ENCODE data around the gene PTPRA. TPM values are rescaled to one million over a fixed set of nuclear protein-coding genes. Genes with fewer than 3 reads are reported as not detected.
"Not testable (repeated sequence)": the region's sequence is repeated elsewhere in the genome, so short reads cannot be mapped to it uniquely, and the experiment has no call there.

PTPRA gene
- total and polyA plus RNA-seq, 10 of the 15 experiments (the other 5 are each of a cell fraction or from before 2014, with no cell fraction given) = 3.9 to 62.1 (median 34.6) TPM

GRCh38 chr20:3015302-3015701, 142.0 kb downstream of the PTPRA start:
- H3K79me2 ChIP-seq (ENCODE audit: control insufficient read depth, insufficient read depth, low read length); H2AFZ ChIP-seq (ENCODE audit: control insufficient read depth, low read depth, low read length); H3K27me3 ChIP-seq (replicated peaks in 1 of 2; ENCODE audit: control insufficient read depth in 2 of 2, insufficient read depth in 2 of 2, low read length in 1 of 2); H3K4me2 ChIP-seq (ENCODE audit: control insufficient read depth, insufficient read depth); intact Hi-C loops (cut with micrococcal nuclease; ENCODE audit: unreplicated experiment); ATAC-seq; H3K9me3 ChIP-seq (replicated peaks; ENCODE audit: control insufficient read depth, insufficient read depth, low read length); H3K36me3 ChIP-seq (ENCODE audit: control insufficient read depth in 2 of 2, insufficient read depth in 2 of 2, low read length in 1 of 2); H3K4me1 ChIP-seq (ENCODE audit: control insufficient read depth, insufficient read depth, low read length); FAIRE-seq; H4K20me1 ChIP-seq (ENCODE audit: control insufficient read depth, insufficient read depth); in situ Hi-C loops (cut with MboI); BruUV-seq (replicated peaks); H3K4me3 ChIP-seq; H3K27ac ChIP-seq (ENCODE audit: control insufficient read depth, insufficient read depth); H3K9ac ChIP-seq (ENCODE audit: control insufficient read depth, insufficient read depth, low read length); DNase-seq (ENCODE audit: low read depth, low spot score): not testable (repeated sequence)
- 79% methylated on average over 4 of the region's 5 CpGs for WGBS (ENCODE audit: insufficient coverage, insufficient replicate concordance, low lambda C conversion rate, missing lambda C conversion rate)
- ChIA-PET RAD21 (ENCODE audit: unreplicated experiment) (interaction anchor here (0.9 kb wide), 1 partner anchor 14 kb away, joined by 3 read pairs; no protein-coding TSS in a partner anchor), POLR2A (interaction anchor here (0.7 kb wide), 1 partner anchor 275 kb away, joined by 5 read pairs; no protein-coding TSS in a partner anchor), CTCF (interaction anchor here (1.0 to 1.3 kb wide), 2 partner anchors 15 to 203 kb away, joined by 4 to 6 read pairs; no protein-coding TSS in a partner anchor), SMC1A (ENCODE audit: uncharacterized antibody, unreplicated experiment) (interaction anchor here (1.3 kb wide), 1 partner anchor 14 kb away, joined by 5 read pairs; no protein-coding TSS in a partner anchor)

GRCh38 chr20:3021327-3021726, 148.0 kb downstream of the PTPRA start:
- no peak for TF ChIP-seq REST (IDR thresholded peaks at IDR 0.05; ENCODE audit: low read depth, low read length)
- no peak for TF ChIP-seq MEF2A (IDR thresholded peaks at IDR 0.05; ENCODE audit: insufficient read depth, low read depth, low read length)
- no peak for TF ChIP-seq HDAC2 (IDR thresholded peaks at IDR 0.05)
- no peak for TF ChIP-seq NFYA (IDR thresholded peaks at IDR 0.05; ENCODE audit: borderline replicate concordance, low read depth, low read length)
- no peak for TF ChIP-seq ZZZ3 (IDR thresholded peaks at IDR 0.05; ENCODE audit: control insufficient read depth, insufficient read length, low read depth)
- ChIA-PET CTCF (no interaction called here), RAD21 (ENCODE audit: unreplicated experiment) (no interaction called here), POLR2A (no interaction called here), SMC1A (ENCODE audit: uncharacterized antibody, unreplicated experiment) (no interaction called here)
- in situ Hi-C loops (cut with MboI) (no loop called here), intact Hi-C loops (cut with micrococcal nuclease; ENCODE audit: unreplicated experiment) (no loop called here)
- H3K9me3 ChIP-seq (replicated peaks; ENCODE audit: control insufficient read depth, insufficient read depth, low read length) = no peaks in the 10 kb centered on the region
- no peaks in the 10 kb centered on the region for H3K79me2 ChIP-seq (ENCODE audit: control insufficient read depth, insufficient read depth, low read length)
- 88% methylated on average over 4 of the region's 4 CpGs for whole genome bisulfite sequencing (ENCODE audit: insufficient coverage, insufficient replicate concordance, low lambda C conversion rate, missing lambda C conversion rate)
- H3K27ac ChIP-seq (ENCODE audit: control insufficient read depth, insufficient read depth) = no peak overlapping the region
- no peaks in the 10 kb centered on the region for H3K4me1 ChIP-seq (ENCODE audit: control insufficient read depth, insufficient read depth, low read length)
- DNase-seq (ENCODE audit: low read depth, low spot score) = no peak
- no peaks in the 10 kb centered on the region for H3K27me3 ChIP-seq (replicated peaks in 1 of 2; ENCODE audit: control insufficient read depth in 2 of 2, insufficient read depth in 2 of 2, low read length in 1 of 2)
- H3K9ac ChIP-seq (ENCODE audit: control insufficient read depth, insufficient read depth, low read length) = no peak overlapping the region
- no peaks in the 10 kb centered on the region for H4K20me1 ChIP-seq (ENCODE audit: control insufficient read depth, insufficient read depth)
- H3K4me3 ChIP-seq = no peak overlapping the region
- ATAC-seq = no peak
- no TSS peak for BruUV-seq (replicated peaks)
- no peak overlapping the region for H3K4me2 ChIP-seq (ENCODE audit: control insufficient read depth, insufficient read depth)
- H2AFZ ChIP-seq (ENCODE audit: control insufficient read depth, low read depth, low read length) = no peak overlapping the region
- H3K36me3 ChIP-seq (ENCODE audit: control insufficient read depth in 2 of 2, insufficient read depth in 2 of 2, low read length in 1 of 2) = peaks cover 8 to 26% of the 10 kb centered on the region in 2 experiments
- FAIRE-seq = no peak
